SU-DHL-6 (cell line): Measurements from ENCODE around the gene NDUFS2.

Experiments used
- CTCF ChIP-seq: fragments of 200-600 bp; sonication (generic); IDR thresholded peaks from one replicate; pipeline ENCODE4 v1.5.1; 2017; ENCODE audit warnings: antibody characterized with exemption, mild to moderate bottlenecking, low read length, moderate library complexity; ENCODE audit not compliant: insufficient read depth, poor library complexity, severe bottlenecking
- EZH2phosphoT487 ChIP-seq: fragments of 200-600 bp; sonication (generic), shearing (Covaris generic); conservative IDR thresholded peaks from 2 replicates; pipeline ENCODE4 v1.6.1; 2018; ENCODE audit warnings: mild to moderate bottlenecking, antibody characterized with exemption, low read length, moderate library complexity, mixed read lengths

DNA sequence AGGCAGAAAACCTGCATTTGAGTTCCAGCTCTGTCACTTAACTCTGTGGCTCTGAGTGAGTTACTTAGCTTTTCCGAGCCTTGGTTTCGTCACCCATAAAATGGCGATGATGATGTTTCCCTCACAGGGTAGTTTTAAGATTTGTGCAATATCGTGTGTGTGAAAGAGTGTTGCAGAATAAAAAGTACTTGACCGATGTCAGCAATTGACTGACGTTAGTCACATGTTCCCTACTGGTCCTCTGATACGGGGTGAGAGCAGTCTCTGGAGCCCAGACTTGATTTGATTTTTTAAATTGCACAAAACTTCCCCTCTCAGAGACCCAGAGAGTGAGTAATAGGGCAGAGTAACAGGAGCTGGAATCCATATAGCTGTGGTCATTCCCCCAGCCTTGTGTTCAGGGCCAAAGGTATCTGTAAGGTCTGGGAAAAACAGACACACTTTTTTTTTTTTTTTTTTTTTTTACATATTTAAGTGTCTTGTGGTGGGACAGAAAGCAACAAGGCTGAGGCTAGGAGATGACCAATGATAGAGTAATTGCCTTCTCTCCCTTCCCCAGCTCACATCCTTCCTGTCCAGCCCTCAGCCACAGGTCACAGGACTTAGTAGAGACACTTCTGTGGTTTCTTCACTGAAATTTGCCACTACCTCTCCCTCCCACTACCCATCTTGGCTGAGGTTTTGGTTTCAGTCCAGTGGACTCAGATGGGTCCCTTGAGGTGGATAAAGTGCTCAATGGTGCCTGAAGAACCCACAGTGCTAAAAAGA, 15.0 kb downstream of the NDUFS2 start:
- no peak for TF ChIP-seq CTCF
- TF ChIP-seq EZH2phosphoT487: no peak
